NCI-H1694 treated with DMSO at 0.1 percent for 48 hours (cell line): ENCODE results near the gene PCDH15.

Source experiments
- DNase-seq: peaks from one replicate; lab custom pipeline; 2025; lab: John Stamatoyannopoulos, UW

Gene PCDH15

GRCh38 chr10:54800741-54801421, at the start of gene PCDH15:
Gene PCDH15 (minus strand): TSS chr10:54801231. CDS start chr10:54664262, 136,969 bp downstream.
- no peak for DNase-seq

- no peak for DNase-seq
Observed at GRCh38 chr10:54843932-54844331, 42.9 kb upstream of the PCDH15 start.

DNA sequence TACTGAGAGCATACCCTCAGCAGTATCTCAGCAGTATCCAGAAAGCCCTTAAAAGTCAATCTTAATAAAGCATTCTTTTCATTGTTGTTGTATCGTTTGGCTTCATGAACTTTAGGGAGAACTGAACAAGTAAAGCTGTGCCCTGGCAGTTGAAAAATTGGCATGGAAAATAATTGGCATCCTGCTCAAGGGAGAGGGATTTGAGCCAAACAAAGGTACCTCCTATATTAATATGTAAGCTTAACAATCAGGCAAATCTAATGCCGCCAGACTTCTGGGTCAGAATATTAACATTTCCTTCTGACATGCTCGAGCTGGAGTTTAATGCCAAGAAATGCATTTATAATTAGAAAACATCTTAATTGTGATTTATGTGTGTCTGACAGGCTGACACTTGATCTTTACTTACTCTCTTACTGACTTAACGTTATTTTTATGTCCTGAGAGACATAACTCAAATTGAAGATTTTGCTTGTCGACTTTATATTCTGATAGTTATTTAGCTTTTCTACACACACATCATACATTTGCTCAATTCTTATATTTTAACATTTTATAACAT, 42.1 kb upstream of the PCDH15 start:
- no peak for DNase-seq

DNA sequence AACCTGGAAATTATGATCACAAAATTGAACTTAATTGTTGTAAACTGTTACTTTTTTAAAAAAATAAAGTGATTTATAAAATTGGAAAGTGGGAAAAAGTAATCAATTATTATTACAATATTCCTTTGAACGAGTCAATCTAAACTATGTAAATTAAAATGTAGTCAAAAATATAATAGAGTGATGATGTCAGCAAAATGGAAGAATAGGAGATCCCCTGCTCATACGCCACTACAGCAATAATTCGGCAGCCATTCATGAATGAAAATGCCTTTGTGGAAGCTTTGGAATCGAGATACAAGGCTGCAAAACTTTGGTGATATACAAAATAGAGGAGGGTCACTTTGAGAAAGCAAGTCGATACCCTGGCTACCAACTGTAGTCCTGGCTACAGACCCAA, 36.4 kb upstream of the PCDH15 start:
- DNase-seq, result no peak

GRCh38 chr10:54833029-54833428, 32.0 kb upstream of the PCDH15 start:
- no peak for DNase-seq

DNA sequence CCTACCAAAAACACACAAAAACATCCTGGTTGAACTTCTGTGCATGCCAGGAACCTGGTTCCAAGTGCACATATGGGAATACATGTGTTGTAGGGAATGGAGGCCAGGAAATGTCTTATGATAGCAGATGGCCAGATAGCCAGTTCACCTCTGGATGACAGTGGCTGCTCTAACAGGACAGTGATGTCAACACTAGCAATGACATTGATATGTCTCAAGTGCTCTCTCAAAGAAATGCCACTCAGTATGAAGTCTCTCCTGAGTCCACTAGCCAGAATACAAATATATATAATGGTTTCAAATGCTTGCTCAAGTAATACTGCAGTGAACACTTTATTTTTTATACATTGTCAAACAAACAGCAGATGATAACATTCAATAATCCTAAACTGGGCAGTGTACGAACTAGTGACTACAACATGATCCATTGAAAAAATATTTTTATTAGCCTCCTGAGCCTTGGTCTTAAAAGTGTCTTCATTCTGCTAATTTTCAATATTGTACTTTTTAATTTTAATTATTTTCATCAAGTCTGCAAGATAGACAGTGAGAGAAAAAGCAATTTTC, 26.0 kb upstream of the PCDH15 start:
- DNase-seq, result no peak

DNA sequence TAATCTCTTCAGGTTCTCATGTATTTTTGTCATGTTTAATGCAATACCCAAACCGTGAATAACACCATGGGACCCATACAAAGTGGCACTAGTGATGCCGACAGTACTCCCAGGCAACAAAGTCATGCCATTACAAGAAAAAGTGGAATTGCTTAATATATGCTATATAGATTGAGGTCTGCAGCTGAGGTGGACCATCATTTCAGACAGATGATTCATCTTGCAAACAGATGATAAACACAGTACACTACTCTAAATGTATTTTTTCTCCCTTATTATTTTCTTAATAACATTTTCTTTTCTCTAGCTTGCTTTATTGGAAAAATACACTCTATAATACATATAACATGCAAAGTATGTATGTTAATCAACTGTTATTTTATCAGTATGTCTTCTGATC, 14.6 kb upstream of the PCDH15 start:
- no peak for DNase-seq

- DNase-seq, result no peak
Observed at GRCh38 chr10:54808186-54808935, 7.3 kb upstream of the PCDH15 start.

GRCh38 chr10:54799506-54799905, 1.5 kb downstream of the PCDH15 start:
- no peak for DNase-seq

GRCh38 chr10:54797636-54798321, 3.3 kb downstream of the PCDH15 start:
- DNase-seq, result no peak

- DNase-seq, result no peak
Observed at GRCh38 chr10:54796881-54797280, 4.2 kb downstream of the PCDH15 start.

DNA sequence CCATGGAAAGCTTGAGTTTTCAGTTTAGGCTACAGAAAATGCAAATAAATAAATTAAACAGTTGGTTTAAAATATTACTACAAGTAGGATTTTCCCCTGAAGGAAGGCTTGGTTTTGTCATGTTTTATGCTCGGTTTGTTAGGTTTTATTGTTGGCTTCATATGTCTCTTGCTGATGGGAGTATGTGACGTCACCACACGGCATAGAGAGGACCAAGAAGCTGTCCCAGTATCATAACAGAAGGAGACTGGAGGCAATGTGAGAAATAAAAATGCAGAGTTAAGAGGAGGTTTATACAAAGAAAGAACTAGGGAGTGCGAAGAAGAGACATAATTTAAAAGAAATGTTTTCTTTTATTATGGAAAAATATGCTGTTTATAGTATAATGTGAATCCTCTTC, 24.4 kb downstream of the PCDH15 start:
- no peak for DNase-seq

- DNase-seq, result no peak
Observed at GRCh38 chr10:54772468-54773122, 28.4 kb downstream of the PCDH15 start.

DNA sequence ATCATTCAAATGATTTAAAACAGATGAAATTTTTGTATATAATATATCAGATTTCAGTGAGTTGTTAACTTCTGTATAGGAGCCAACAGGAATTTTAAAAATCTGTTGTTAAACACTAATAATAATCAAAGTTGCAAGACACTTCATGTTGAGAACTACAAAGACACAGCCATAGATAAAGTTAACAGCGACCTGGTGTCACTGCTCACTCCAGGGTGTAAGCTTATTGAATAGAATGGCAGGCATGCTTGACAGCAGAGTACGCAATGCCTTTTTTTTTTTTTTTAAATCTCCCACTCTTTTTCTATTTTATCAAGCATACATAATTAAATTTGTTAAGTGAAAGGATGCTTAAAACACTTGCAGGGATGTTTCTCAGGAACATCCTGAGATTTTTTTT, 32.0 kb downstream of the PCDH15 start:
- DNase-seq, result no peak

- no peak for DNase-seq
Observed at GRCh38 chr10:54758791-54759190, 42.2 kb downstream of the PCDH15 start.

DNA sequence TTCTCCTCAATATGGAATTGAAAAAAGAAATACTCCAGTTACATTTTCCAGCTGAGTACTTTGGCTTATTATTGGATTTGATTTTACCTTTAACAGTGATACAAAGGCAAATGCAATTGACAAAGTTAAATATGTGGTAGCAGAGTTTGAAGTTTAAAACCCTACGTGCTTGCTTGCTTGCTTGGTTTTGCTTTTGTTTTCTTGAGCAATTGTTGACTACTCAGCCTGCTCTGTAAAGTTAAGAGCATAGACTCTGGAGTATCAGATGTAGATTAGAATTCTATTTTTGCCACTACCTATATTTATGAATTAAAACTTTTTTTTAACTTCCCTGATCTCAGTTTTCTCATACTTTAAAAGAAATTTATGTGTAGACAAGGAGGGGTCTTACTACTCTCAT, 51.4 kb downstream of the PCDH15 start:
- DNase-seq, result no peak

DNA sequence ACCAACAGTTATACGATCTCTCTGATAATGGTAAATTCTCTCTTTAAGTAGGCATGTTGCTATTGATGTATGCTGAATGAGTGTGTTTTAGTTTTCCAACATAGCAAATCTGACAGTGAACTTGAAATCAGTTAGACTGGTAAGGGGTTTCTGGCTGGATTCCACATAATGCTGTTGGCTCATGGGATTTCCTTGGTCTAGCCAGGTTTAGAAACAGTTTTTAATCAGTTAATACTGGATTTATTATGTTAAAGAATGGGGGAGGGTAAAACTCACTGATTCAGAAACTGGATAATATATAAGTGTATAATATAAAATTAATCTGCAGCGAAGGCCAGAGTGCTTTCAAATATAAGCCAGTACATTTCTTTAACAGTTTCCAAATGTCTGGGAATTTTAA, 55.6 kb downstream of the PCDH15 start:
- DNase-seq, result no peak

DNA sequence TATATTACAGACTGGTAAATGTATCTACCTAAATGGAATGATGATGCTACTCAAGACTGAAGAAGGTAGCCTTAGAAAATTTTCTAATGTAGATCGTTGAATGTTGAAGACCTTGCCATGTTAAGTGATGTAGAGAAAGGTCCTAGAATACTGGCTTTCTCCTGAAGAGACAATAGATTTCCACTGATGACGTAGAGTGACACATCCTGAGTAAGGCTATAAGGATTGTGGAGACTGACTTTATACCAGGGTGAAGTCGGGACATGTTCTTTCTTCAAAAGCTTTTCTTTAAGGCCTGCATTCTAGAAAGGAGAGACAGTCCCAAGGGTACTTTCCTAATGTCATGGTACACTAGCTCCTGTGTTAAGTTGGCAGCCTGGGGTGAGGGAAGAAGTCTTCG, 58.6 kb downstream of the PCDH15 start:
- no peak for DNase-seq

DNA sequence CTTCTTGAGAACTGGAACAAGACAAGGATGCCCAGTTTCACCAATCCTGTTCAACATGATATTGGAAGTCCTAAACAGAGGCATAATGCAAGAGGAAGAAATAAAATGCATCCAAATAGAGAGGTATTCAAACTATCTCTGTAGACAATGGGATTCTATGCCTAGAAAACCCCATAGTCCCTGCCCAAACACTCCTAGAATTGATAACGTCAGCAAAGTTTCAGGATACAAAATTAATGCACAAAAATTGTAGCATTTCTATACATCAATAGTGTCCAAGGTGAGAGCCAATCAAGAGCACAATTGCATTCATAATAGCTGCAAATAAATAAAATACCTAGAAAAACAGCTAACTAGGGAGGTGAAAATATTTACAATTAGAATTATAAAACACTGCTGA, 72.5 kb downstream of the PCDH15 start:
- no peak for DNase-seq

GRCh38 chr10:54722075-54722474, 79.0 kb downstream of the PCDH15 start:
- no peak for DNase-seq

GRCh38 chr10:54710918-54711317, 90.1 kb downstream of the PCDH15 start:
- no peak for DNase-seq

DNA sequence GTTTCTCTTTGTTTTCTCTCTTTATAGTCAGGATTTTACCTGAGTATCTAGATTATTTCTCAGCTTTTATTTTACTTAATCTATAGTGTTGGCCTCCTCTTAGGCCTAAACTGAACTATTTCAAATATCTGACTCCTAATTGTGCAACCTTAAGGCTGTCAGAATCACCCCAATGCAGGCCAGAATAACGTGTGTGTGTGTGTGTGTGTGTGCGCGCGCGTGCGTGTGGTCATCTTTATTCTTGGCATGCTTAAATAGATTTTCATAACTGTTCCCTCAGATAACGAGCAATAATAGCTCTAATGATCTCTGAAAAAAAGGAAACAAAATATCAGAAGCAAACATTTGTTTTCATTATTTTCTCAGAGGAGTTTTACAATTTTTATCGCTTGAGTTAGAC, 92.4 kb downstream of the PCDH15 start:
- no peak for DNase-seq
